ENCODE data around the gene NTN5.
"Not testable (repeated sequence)": the region's sequence is repeated elsewhere in the genome, so short reads cannot be mapped to it uniquely, and the experiment has no call there.

The NTN5 gene

GRCh38 chr19:48644355-48644754, 28.5 kb downstream of the NTN5 start:
- DNase-seq (ENCODE audit: low read depth) = no peak

GRCh38 chr19:48642862-48643261, 30.0 kb downstream of the NTN5 start:
- DNase-seq (ENCODE audit: low read depth) = no peak

- DNase-seq (ENCODE audit: low read depth) = no peak
Measured at GRCh38 chr19:48641850-48642249, 31.0 kb downstream of the NTN5 start.

DNA sequence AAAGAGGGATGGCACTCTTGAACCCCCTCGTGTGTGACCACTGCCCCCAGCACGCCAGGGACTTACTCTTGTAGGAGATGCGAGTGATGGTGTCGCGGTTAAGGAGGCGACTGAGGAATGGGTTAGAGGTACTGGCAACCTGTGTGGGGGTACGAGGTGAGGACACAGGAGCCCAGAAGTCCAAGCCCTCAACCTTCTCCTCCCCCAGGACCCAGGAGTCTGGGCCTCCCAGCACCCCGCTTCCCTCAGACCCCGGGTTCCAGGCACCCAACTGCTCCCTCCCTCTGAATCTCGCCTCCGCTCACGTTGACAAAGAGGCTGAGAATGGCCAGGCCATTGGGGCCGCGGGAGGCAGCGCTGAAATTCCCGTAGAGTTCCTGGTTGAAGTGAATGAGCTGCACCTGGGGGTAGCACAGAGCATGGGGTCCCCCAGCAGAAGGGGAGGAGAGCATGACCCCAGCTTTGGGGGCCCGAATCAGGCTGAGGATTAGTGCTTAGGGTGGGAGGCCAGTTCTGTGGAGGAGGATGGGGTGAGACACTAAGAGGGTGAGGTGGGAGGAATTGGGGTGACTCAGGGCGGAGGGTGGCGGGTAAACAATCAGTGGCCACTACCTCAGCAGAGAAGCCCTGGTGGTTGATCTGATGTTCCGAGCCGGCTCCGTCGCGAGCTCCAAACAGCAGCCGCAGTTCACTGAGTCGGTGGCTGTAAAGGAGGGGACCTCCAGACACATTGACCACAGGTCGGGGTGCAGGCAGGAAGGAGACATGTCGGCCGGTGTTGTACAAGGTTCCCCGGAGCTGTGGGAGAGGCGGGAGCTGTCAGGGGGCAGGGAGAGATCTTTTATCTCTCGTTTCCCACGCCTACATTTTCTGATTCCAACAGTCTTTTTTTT, 33.1 kb downstream of the NTN5 start:
- DNase-seq (ENCODE audit: low read depth) = no peak

- no peak for DNase-seq (ENCODE audit: low read depth)
Measured at GRCh38 chr19:48638831-48639381, 33.9 kb downstream of the NTN5 start.

DNA sequence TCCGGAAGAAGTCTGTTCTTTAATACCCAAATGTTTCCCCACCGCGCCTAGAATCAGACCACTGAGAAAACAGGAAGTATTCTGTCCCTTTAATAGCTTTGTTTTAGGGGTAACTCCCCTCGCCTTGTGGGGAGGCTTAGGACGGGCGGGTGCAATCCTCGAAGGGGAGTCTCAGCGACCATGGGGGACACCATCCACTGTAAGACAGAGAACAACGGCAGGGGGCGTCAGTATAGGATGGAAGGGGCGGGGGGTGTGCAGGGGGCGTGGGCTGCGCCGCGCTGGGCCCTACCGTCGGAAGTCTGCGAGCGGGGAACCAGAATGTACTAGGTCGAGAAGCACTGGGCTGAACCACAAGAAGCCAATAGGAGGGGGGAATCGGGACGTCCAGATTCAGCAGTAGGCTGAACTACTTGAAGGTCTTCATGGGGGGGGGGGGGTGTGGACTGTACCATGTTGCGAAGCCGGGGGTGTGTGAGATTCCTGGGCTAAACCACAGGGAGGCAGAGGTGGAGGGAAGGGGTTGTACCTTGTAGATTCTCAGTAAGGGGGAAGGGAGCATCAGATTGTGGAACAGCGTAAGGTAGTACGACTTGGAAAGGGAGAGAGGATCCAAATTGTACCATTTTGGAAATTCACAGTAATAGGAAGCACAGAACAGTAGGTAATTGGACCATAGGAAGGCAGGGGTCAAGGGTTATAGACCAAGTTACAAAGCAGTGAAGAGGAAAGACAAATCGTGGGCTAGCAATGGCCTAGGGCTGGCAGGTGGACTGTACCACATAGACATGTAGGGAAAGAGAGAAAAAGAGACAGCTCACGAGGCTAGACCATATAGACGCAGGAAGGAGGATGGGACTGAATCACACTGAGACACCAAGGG, 34.6 kb downstream of the NTN5 start:
- DNase-seq (ENCODE audit: low read depth) = peak; percentile 68

DNA sequence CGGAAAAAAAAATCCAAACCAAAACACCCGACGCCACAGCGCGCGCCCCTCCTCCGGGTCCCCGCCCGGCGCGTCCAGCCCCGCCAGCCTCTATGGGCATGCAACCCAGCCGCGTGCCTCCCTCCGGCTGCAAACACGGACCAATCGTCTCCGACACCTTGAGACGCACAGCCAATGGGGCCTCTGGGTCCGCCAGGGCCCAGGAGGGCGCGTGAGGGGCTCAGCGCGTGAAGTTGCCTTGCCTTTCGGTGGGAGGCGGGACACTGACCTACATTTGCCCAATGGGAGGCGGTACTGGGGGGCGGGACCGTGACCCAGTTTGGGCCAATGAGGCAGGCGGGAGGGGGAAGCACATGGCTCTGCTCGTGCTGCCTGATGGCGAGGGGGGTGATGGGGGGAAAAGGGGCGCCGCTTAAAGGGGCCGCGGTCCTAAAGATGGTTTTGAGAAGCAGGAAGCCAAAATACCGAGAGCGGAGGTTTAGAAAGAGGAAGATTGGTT, 35.3 kb downstream of the NTN5 start:
- peak; percentile 99 for DNase-seq (ENCODE audit: low read depth)

DNA sequence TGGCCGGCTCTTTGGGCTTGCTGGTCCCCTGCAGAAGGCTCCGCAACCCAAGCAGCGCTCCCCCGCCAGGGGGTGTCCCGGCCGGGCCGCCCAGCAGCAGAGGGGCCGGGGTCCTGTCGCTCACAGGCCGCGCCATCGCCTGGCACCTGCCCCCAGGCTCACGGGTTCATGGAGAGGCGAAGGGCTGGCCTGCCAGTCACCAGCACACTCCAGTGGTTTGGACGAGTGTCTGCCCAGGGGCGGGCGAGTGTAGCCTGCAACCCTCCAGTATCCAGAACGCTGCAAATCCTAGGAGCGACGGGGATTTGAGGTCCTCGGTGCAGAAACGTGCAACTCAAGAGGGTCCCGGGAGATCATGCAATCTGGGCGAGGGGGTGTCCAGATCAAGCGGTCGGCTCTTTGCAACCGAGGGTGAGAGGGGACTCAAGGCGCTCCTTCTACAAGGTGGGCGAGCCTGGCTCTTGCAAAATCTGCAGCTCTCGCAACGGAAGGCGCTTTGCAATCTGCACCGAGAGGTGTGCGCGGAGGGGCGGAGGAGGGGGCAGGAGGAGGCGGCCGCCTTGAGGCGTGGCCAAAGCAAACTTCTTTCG, 35.9 kb downstream of the NTN5 start, which contains the start of gene DBP:
Gene DBP, minus strand, starts transcription at position 521 of the 590 bp plus-strand sequence. Its CDS starts 385 bp downstream, at position 136.
- no peak for DNase-seq (ENCODE audit: low read depth)

DNA sequence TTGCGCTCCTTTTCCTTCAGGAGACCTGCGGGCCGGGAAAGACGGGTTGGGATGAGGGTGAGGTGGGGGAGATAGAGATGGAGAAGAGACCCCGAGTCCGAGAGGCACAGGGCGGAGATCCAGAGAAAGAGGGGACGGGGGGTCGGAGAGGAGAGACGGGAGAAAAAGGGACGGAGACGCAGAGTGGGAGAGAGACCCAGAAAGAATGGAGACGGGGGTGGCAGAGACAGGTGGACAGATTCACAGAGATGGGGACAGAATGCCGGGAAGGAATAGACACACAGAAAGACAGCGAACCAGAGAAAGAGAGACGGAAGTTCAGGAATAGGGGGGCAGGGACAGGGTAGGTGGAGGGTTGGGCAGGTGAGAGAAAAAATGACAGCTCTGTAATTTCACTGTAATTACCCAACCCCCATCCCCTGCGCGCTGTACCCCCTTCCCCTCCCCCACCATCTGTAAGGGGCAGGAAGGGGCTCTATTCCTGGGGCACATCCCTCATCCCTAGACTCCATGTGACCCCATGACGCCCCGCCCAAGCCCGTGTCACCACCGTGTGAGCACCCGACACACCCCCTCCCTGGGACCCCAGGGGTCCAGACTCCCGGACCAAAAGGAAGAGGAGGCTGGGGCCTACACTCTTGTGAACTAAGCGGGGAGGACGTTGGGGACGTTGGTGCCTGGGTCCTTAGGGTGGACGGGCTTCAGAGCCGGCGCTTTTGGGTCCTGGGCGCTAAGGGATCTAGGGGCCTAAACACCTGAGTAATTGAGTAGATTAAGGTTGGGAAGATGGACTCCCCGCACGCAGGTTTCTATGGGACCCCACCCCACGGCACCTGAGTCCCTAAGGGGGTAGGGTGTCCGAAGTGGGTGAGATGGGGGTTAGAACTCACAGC, 36.6 kb downstream of the NTN5 start:
- DNase-seq (ENCODE audit: low read depth) = no peak

DNA sequence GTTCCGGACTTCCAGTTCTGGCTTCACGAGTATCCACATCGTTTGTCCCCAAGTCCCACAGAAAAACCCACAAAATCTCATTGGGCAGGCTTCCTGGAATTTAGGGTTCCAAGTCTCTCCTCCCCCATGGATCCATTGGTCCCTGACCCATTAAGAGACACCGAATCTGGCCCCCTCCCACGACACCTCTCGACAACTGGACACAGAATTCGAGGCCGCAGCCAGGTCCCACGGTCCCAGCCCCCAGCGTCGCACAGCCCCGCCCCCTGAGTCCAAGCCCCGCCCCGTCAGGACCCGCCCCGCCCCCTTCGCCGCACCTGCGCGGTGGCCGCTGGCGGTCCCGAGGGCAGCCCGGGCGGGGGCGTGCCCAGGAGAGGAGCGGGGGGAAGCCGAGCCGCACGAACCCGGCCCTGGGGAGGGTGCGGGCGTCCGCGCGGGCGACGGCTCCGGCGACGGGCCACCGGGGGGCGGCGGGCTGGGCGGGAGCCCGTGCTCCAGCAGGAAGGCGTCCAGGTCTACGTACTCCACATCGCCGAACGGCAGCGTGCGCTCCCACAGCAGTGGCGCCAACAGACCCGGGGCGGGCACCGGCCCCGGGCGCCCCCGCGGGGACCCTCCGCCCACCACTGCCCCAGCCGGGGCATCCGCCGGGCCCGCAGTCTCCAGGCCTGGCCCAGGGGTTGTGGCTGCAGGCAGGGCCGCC, 37.4 kb downstream of the NTN5 start:
- peak; percentile 69 for DNase-seq (ENCODE audit: low read depth)

- peak; percentile 84 for DNase-seq (ENCODE audit: low read depth)
Measured at GRCh38 chr19:48634424-48635262, 38.2 kb downstream of the NTN5 start.

DNA sequence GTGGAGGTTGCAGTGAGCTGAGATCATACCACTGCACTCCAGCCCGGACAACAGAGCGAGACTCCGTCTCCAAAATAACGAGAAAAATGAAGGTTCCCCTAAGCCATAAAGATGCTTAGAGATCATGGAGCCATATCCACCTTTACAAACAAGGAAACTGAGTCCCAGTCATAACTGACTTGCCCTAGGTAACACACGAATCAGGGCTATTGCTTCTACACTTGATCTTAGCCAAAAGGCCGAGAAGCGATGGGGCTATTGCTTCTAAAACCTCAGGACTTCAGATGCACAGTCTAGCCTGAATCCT, 38.8 kb downstream of the NTN5 start:
- DNase-seq (ENCODE audit: low read depth) = no peak

GRCh38 chr19:48633148-48634035, 39.4 kb downstream of the NTN5 start:
- DNase-seq (ENCODE audit: low read depth) = no peak

GRCh38 chr19:48632692-48633147, 40.1 kb downstream of the NTN5 start:
- DNase-seq (ENCODE audit: low read depth) = no peak

DNA sequence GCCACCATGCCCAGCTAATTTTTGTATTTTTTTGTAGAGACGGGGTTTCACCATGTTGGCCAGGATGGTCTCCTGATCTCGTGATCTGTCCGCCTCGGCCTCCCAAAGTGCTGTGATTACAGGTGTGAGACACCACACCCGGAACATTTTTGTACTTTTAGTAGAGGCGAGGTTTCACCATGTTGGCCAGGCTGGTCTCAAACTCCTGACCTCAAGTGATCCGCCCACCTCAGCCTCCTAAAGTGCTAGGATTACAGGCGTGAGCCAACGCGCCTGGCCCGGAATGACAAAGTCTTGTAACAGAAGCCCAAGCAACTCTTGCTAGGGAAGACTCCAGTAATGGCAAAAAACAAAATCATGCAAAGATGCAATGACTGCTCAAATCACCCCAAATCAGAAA, 40.5 kb downstream of the NTN5 start:
- DNase-seq (ENCODE audit: low read depth) = not testable (repeated sequence)

GRCh38 chr19:48631225-48631624, 41.6 kb downstream of the NTN5 start:
- DNase-seq (ENCODE audit: low read depth) = no peak

DNA sequence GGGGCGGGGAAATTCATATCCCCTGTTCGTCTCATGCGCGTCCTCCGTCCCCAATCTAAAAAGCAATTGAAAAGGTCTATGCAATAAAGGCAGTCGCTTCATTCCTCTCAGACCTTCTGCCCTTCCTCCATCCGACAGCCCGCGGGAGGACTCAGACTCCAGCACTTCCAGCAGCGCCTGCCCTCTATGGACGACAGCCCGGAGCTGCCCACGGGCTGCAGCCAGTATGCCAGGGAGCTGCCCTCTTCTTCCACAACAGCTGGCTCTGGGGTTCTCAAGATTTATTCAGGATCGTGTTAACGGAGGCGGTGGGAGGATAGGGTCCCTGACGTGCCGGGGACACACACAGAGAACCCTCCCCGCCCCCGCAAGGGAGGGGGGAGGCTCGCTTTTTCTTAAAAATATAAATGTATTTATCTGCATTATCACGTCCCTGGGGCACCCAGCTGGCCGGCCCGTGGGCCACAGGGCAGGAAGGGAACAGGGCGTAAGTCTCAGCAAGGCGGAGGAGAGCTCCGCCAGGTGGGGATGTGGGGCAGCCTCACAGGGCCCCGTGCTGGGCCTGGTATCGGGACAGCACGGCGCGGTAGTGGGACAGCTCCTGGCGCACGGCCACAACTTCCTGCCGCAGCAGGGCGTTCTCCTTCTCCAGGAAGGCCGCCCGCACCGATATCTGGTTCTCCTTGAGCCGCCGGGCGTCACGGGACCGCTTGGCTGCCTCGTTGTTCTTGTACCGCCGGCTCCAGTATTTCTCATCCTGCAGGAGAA, 42.3 kb downstream of the NTN5 start:
- no peak for DNase-seq (ENCODE audit: low read depth)

Data from activated T-helper 1 cell treated with Interleukin-2 at 50 U/mL for 16 hours (primary cell).